CD4-positive, alpha-beta T cell treated with Interleukin-6 for 4 hours (primary cell): ENCODE measurements around the gene MAST2.
"Not testable (repeated sequence)": the region's sequence is repeated elsewhere in the genome, so short reads cannot be mapped to it uniquely, and the experiment has no call there.

Experiments
- DNase-seq: peaks from one replicate; pipeline ENCODE4 v3.0.0-alpha.2; 2020; ENCODE audit warnings: mixed read lengths

MAST2 gene

GRCh38 chr1:46034601-46035516 lies 231.4 kb downstream of the MAST2 start:
- no peak for DNase-seq

GRCh38 chr1:46036894-46037839 lies 233.8 kb downstream of the MAST2 start:
- peak; percentile 89 for DNase-seq

- DNase-seq = no peak
Observed at GRCh38 chr1:46039571-46040052, 236.2 kb downstream of the MAST2 start.

- no peak for DNase-seq
Observed at GRCh38 chr1:46041551-46041950, 238.1 kb downstream of the MAST2 start.

- DNase-seq = no peak
Observed at GRCh38 chr1:46041974-46042373, 238.6 kb downstream of the MAST2 start.

GRCh38 chr1:46043458-46044017 lies 240.1 kb downstream of the MAST2 start:
- no peak for DNase-seq

GRCh38 chr1:46044116-46044515 lies 240.7 kb downstream of the MAST2 start:
- no peak for DNase-seq

GRCh38 chr1:46053734-46054133 lies 250.3 kb downstream of the MAST2 start:
- no peak for DNase-seq

GRCh38 chr1:46056325-46056724 lies 252.9 kb downstream of the MAST2 start:
- DNase-seq = no peak

GRCh38 chr1:46057215-46057614 lies 253.8 kb downstream of the MAST2 start:
- DNase-seq = not testable (repeated sequence)

- DNase-seq = no peak
Observed at GRCh38 chr1:46057781-46058180, 254.4 kb downstream of the MAST2 start.

GRCh38 chr1:46058936-46059335 lies 255.5 kb downstream of the MAST2 start:
- no peak for DNase-seq

GRCh38 chr1:46061146-46061545 lies 257.7 kb downstream of the MAST2 start:
- no peak for DNase-seq

- peak; percentile 16 for DNase-seq
Observed at GRCh38 chr1:46062651-46063319, 259.4 kb downstream of the MAST2 start.

- DNase-seq = no peak
Observed at GRCh38 chr1:46064708-46065107, 261.3 kb downstream of the MAST2 start.

GRCh38 chr1:46065405-46065804 lies 262.0 kb downstream of the MAST2 start:
- no peak for DNase-seq

- DNase-seq = no peak
Observed at GRCh38 chr1:46067652-46068051, 264.2 kb downstream of the MAST2 start.

GRCh38 chr1:46068525-46068924 lies 265.1 kb downstream of the MAST2 start:
- no peak for DNase-seq

GRCh38 chr1:46070164-46070814 lies 266.9 kb downstream of the MAST2 start:
- DNase-seq = no peak

- DNase-seq = no peak
Observed at GRCh38 chr1:46072975-46073374, 269.6 kb downstream of the MAST2 start.

GRCh38 chr1:46076343-46076742 lies 272.9 kb downstream of the MAST2 start:
- no peak for DNase-seq

GRCh38 chr1:46077644-46078043 lies 274.2 kb downstream of the MAST2 start:
- no peak for DNase-seq
